GM19099 (cell line): ENCODE results near the gene LCNL1.

Experiments
- POLR2A ChIP-seq: IDR thresholded peaks from 3 replicates; pipeline ENCODE4 v1.6.1; 2011; ENCODE audit warnings: low read depth; ENCODE audit not compliant: insufficient read length; ENCODE audit errors: extremely low read depth

Gene LCNL1

DNA sequence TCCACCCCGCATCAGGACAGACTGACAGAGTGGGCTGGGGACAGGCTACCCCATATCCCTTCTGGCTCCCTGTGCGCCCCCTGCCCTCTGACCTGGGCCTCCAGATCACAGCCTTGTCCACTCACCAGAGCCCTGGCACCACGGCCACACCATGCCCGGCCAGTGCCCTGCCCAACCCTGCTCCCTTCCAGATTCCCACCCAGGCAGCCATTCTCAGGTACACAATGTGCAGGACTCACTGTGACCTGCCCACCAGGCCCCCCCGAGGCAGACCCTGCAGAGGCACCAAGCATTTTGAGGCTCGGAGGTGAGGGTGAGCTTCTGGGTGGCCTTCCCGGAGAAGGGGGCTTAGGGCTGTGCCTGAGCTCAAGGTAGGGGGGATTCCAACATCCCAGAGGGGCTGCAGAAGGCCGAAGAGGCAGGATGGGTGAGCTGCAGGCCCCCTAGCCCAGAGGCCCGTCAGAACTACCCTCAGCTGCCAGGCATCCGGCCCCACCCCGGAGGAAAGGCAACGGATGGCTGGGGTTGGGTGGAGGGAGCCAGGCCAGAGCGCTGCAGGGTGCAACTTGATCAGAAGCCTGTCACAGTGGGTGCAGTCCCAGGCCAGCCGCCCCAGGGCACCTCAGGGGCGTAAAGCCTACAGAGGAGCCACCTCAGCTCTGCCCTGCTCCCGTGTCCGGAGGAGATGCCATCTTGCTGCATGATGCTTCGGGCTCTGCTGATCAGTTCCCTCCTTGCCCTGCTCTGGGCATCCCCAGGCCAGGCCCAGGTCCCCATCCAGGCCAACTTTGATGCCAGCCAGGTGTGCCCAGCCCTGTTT is at the start of gene LCNL1:
TSS of gene LCNL1 (plus strand) at position 762 of the 820 bp plus-strand sequence. CDS start 594 bp downstream, outside the sequence.
- no peak for TF ChIP-seq POLR2A

DNA sequence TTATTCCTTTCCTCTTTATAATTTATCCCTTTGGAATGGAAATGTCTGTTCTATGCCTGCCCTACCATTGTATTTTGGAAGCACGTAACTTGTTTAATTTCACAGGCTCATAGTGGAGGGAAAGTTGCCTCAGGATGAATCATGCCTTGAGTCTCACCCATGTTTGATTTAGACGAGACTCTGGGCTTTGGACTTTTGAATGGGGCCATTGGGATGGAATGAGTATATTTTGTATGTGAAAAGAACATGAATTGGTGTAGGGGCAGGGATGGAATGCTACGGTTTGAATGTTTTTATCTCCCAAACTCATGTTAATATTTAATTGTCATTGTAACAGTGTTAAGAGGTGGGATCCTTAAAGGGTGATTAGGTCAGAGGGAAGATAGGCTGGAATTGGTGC is 48.5 kb upstream of the LCNL1 start:
- no peak for TF ChIP-seq POLR2A

DNA sequence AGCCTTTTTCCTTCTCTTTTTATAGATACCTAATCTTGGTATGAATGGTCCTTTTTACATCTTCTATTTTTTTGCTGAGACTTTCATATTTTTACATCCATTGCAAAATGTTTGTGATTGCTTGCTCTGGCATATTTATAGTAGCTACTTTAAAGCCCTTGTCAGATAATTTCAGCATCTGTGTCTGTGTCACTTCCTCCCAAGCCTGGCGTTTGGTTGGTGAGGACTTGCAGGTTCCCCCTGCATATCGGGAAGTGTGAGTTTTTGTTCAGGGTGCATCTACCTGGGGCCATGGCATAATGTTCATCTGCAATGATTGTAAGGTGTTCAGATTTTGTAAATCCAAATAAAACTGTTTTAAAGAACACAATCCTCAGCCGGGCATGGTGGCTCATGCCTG is 47.1 kb upstream of the LCNL1 start:
- no peak for TF ChIP-seq POLR2A

DNA sequence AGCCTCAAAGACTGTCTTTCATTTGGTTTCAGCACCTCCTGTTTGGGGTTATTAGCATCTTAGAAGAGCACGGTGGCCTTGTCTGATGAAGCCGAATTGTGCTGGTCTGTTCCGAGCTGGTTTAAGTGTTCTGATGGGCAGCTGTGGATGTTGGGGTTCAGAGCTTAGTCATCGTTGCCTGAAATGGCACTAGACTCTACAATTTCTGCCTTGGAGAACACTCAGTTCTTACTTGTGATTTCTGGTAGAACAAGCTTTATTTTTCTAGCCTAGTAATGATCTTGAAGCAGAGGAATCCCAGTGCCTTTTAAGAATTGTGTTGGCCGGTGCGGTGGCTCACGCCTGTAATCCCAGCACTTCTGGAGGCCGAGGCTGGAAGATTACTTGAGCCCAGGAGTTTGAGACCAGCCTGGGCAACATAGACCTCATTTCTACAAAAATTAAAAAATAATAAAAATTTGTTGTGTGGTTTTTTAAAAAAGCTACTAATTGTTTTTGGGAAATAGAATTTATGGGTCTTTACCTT is 46.1 kb upstream of the LCNL1 start:
- TF ChIP-seq POLR2A, result no peak

DNA sequence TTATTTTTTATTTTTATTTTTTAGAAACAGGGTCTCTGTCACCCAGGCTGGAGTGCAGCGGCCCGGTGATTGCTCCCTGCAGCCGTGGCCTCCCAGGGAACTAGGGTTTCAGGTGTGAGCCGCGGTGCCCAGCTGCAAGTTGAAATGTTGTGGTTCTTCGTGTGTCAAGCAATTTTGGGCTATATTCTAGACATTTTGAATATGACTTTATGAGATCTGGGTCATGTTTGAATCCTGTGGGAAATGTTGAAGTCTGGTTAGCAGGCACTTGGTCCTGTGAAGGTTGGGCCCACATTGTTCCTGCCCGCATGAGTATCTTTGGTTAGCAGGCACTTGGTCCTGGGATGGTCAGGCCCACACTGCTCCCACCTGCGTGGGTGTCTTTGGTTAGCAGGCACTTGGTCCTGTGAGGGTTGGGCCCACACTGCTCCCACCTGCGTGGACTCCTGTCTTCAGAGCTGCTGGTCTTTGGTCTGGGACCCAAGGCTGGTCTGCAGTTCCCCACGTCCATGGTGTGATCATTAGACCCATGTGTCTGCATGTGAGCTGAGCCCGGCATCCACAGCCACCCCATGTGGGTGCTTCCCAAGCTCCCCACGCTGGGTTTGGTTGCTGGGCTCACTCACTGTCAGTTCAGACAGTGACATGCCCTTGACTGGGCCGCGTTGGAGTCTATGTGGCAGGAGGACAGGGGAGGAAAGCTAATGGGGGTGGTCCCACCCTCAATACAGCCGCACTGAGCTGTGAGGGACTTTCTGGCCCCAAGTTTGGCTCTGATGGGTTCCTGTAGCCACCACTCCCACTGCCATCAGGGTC is 45.4 kb upstream of the LCNL1 start:
- no peak for TF ChIP-seq POLR2A

DNA sequence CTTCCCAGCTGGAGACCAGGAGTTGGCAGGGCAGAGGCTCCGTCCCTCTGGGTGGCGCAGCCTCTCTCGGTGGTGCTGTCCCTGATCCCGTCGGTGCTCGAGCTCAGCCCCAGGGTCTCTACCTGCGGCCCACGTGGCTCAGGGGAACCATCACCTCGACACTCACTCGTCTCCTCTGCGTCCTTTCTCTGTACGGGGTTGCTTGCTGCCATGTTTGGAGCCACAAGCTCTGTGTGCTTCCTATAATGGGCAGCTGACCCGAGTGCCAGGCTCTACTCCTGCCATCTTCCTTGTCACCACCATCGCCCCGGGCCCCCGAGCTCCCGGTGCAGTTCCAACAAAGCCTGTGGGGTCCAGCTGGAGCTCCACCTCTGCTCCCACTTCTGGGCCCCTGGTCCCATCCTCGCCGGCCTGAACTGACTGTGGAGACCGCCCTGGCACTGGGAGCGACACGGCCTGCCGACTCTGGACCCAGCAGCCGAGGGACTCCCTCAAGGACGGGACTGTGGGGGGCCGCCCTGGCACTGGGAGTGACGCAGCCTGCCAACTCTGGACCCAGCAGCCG is 43.3 kb upstream of the LCNL1 start:
- TF ChIP-seq POLR2A, result no peak

DNA sequence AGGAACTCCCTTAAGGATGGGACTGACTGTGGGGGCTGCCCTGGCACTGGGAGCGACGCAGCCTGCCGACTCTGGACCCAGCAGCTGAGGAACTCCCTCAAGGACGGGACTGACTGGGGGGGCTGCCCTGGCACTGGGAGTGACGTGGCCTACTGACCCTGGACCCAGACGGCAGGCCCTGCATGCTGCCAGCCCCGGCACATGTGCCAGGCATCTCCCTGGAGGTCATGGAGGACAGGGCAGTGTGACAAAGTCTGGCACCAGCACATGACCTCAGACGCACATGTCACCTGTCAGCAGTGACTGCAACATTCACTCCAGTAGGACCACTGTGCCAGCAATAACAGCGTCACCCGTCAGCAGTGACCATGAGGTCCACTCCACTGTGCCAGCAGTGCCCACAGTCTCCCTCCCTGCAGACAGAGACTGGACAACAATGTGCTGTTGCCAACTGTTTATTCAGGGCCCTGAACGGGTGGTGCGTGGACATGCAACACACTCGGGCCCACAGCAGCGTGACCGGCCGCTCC is 42.7 kb upstream of the LCNL1 start:
- no peak for TF ChIP-seq POLR2A

DNA sequence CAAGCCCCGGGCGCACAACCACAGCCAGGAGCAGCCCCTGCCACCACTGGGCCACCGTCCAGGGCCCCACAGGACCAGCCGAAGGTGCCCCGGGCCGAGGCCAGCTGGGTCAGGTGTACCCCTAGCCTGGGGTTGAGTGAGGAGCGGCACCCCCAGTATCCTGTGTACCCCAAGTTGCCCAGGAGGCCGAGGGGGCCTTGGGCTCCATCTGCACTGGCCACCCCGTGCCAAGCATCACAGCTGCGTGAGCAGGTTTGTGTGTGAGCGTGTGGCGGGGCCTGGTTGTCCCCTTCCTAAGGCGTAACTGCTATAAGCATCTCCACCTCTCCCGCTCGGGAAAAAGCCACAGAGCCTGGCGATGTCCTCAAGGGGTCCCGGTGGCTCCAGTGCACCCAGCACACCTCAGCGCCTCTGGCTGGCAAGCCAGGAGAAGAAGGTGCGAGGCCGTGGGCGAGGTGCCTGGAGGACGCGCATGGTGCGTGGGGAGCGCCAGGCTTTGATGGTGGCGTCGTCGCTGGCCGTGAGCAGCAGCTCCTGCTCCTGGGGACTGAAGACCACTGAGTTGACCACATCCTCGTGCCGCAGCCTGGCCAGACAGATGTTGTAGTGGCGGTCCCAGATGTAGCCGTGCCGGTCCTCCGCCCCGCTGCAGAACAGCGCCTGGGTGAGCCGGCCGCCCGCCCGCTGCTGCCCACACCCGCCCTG is 42.1 kb upstream of the LCNL1 start:
- no peak for TF ChIP-seq POLR2A

DNA sequence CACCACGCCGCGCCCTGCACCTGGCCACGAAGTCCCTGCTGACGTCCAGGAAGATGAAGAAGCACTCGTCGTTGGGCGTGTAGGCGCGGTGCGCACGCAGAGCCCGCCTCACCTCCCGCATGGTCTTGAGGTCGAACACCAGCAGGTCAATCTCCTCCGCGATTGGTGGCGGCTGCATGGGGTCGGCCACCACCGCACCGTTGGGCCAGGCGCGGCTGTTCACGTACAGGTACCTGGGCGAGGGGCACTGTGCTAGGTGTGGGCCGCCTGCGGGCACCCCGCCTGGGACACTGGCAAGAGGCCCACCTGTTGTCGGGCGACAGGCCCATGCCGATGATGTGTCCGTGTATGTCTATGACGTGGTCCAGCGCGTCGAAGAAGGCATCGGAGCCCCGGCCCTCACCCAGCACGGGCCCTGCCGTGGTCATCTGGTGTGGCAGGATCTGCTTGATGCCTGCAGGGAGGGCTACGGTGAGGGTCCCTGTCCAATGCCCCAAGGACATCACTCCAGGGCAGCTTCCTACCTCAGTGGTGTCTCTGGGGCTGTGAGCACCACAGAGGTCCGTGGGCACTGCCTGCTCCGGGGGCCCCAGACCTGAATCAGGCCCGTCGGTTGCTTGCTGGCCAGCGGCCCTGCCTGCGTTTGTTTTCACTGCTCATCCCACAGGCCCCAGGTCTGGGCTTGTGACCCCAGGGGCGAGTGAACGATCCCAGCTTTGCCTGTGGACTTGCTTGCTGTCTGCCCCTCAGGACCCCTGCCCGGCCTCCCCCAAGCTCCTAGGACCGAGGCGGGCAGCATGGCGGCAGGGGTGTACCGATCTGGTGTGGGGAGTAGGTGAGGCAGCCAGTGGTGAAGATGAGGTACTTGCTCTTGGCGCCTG is 41.3 kb upstream of the LCNL1 start:
- no peak for TF ChIP-seq POLR2A

DNA sequence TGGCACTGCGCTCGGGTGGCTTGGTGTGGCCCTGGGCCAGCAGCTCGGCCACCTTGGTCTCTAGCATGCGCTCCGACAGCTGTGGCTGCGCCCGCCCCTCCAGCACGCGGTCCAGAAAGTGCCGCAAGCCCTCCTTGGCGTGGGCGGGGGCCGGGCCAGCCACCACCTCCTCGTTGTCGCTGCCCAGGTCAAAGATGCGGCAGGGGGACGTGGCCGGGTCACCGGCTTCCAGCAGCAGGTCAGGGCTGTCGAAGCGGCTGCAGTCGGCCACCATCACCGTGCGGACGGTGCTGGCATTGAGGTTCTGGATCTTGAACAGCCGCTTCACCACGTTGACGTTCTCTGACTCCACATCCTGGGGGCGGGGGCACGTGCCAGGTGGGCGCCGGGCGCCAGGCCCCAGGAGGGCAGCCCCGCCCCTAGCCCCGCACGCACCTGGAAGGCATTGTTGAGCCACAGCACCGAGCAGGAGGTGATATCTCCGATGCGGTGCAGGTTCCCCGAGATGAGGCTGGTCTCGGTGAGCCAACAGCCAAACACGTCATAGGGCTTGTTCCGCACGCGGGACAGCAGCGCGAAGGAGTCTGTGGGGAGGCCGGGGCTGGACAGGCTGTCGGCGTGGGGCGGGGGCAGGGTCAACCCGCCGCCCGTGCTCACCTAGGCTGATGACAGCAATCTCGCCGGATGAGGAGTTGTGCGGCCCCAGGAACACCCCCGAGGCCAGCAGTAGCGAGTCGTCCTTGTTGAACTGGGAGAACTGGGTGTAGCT is 40.5 kb upstream of the LCNL1 start:
- no peak for TF ChIP-seq POLR2A

DNA sequence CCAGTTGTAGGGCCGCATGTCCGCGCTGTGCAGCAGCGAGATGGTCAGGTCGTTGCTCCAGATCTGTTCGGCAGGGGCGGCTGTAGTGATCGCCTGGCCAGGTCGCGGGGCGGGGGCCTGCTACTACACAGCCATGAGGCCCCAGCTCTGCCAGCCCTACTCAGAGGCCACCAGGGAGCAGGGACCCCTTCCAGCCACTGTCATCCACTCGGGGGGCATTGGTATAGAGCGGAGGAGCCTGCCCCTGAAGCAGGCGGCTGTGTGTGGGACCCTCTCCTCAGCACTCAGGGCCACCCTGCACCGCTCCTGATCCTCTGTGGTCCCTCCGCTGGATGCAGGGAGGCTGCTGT is 39.9 kb upstream of the LCNL1 start:
- TF ChIP-seq POLR2A, result no peak

DNA sequence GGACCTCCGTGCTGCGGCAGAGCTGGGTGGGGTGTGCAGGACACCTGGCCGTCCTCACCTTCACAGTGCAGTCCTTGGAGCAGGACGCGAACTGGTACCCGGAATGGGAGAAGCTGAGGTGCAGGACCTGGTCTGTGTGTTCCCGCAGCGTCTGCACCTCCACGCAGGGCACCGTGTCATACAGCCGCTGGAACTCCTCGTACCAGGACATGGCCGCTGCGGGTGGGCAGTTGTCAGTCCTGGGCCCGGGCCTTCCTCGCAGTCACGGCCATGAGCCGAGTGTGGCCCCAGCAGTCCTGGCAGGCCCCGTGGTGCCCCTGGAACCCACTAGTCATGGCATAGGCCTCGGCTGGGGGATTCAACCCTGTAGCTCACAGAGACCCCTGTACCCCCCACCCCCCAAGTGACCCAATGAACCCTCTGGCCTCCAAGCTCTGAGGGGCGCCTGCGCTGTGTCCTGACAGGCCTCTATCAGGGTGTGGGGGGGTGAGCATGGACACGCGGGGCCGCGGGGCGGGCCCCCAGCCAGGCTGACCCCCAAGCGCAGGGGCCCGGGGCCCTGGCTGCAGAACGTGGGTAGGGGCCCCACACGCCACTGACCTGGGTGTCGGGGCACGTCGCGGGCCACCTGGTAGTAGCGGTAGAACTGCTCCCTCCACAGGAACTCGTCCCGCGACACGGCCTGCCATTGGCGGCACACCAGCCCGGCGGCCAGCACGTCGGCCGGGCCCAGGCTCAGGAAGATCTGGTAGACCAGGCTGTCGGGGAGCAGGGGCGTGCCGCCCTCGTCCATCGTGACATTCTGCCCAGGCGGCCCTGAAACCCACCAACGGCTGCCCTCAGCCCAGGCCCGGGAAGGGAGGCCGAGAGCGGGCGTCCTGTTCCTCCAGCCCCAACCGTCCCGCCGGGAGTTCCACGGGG is 39.2 kb upstream of the LCNL1 start:
- no peak for TF ChIP-seq POLR2A
